AG08395 (cell line): ENCODE data around the gene ACOT7.

Experiments
- DNase-seq: peaks from one replicate; pipeline ENCODE4 v3.0.0; 2012; ENCODE audit warnings: mixed read lengths, low spot score

Gene ACOT7

DNA sequence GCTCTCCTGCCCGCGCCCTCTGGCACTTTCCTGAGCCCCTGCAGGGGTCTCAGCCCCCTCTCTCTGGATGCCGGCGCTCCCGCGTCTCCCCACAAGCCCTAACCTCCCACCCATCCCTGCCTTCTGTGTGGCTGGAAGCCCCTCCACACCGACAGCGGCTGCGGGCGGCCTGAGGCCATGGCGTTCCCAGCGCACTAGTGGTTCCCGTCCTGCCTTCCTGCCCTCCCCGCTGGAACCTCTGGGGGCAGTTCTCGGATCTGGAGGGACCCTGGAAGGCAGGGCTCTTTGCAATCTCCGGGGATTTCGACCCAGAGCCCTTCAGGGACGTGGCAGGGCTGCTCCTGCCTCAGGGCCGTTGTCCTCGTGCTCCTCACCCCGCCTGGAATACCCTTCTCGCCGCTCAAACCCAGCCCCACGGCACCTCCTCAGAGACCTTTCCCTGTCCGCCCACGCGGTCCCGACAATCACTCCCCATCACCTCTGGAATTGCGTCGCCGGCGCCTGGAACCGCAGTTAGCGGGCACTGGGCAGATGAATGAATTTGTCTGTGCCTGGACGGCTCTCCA, 30.5 kb upstream of the ACOT7 start:
- peak; percentile 27 for DNase-seq

DNA sequence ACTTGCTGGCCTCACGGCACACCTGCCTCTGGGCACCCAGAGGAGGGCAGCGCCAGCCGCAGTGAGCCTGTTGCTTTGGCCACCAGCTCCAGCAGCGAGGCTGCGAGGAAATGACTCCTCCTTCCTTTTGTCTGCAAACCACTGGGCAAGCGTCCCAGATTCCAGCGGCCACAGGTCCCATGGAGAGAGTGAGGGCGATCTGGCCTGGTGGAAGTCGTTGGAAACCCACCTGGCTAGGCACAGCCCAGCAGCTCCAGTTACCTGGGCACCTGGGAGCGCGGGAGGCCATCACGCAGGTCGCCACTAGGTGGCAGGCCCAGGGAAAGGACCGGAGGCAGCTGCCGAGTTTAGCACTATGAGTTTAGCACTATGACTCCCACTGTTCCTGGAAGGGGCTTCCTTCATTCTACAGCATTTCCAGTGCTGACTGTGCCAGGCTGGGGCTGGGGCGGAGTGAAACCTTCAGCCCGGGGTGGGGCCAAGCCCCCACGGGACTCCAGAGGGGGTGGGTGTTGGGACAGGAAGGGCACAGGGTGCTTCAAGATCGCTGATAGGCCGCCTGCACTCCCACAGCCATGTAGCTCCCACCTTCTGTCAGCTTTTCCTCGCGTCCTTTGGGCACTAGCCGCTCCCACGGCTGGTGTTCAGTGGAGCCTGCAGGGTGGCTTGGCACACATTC, 29.9 kb upstream of the ACOT7 start:
- DNase-seq, result peak; percentile 70

DNA sequence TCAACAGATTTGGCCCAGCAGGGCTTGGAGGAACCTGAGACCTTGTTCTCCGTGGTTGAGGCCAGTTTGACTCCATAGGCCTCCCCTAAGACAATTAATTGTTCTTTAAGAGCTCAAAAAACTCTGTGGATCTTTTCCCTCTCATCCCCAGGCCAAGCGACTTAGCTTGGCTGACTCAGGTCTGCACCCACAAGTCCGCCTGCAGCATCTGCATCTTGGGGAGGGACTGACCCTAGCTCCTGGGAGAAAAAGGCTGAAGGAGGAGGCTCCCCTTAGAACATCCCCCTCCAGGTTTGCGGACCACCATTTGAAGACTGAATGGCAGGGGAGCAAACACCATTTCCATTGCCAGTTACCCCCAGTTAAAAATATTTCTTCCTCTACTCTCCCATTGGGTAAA, 27.7 kb upstream of the ACOT7 start:
- DNase-seq, result no peak

DNA sequence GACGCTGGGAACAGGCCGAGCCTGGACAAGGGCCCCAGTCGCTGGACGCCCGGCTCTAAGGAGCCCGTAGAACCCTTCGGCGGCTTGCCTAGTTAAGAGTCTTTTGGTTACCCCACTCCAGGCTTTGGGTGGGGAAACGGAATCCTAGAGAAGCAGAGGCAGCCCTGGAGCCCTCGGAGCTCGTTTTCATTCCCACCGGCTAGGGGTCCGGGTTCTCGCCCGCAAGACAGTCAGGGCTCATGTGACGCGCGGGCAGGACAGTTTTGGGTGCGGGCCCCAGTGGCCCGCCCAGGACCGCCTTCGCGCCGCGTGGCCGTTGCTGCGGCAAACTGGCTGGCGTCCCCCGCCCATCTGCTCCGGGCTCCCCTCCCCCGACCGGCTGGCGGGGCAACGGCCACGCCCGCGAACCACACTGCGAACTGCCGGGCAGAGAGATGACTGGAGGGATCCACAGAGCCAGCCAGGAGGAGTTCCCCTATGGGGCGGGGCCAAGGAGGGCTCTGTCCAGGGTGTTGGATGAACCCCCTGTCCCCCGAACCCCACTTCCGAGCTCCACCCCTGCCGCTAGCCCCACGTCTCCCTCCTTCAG, 27.0 kb upstream of the ACOT7 start:
- no peak for DNase-seq

DNA sequence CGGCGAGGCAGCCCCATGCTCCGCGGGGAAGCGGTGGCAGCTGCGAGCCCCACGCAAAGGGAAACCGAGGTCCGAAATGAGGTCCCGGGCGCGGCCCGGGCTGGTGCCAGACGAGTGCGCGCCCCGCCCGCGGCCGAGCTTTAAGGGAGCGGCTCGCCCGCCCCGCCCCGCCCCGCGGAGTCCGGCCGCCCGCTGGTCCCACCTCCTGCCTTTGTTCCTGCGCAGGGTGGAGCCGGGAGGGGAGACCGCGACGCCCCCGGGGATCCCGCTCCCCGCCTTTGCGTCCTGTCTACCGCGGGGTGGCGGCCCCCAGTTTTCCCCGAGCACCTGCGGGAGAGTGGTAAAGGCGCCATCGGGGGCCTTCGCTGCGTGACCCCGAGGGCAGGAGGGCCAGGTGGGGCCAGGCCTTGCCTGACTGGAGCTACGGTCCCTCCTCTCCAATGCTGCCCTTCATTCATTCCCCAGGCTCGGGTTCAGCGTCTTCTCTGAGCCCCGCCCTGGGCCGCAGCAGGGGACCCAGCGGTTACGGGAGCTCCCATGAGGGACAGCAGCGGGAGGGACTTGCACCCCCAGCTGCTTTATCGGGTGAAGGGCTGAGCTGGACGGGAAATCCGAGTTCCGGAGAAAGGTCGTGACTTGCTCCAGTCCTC, 26.4 kb upstream of the ACOT7 start, which contains the start of gene HES2:
HES2 (minus strand) TSS at position 116 of the 650 bp plus-strand sequence; CDS start at position 17, 99 bp downstream.
- DNase-seq, result peak; percentile 35

DNA sequence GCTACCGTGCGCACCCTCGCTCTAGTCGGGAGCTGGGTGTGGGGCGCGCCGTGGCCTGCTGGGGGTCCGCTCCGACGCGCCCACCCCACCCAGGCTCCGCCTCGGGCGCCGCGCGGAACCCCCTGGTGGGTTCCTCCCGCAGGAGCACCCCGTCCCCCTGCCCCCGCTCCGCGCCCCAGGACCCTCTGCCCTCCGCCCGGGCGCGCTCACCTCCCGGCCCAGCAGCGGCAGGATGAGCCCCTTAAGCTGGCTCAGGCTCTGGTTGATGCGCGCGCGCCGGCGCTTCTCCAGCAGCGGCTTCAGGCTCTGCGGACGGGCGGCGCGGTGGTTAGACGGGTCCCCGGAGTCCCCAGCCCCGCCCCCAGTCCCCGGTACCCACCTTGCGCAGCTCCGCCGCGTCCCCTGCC, 25.8 kb upstream of the ACOT7 start:
- no peak for DNase-seq

DNA sequence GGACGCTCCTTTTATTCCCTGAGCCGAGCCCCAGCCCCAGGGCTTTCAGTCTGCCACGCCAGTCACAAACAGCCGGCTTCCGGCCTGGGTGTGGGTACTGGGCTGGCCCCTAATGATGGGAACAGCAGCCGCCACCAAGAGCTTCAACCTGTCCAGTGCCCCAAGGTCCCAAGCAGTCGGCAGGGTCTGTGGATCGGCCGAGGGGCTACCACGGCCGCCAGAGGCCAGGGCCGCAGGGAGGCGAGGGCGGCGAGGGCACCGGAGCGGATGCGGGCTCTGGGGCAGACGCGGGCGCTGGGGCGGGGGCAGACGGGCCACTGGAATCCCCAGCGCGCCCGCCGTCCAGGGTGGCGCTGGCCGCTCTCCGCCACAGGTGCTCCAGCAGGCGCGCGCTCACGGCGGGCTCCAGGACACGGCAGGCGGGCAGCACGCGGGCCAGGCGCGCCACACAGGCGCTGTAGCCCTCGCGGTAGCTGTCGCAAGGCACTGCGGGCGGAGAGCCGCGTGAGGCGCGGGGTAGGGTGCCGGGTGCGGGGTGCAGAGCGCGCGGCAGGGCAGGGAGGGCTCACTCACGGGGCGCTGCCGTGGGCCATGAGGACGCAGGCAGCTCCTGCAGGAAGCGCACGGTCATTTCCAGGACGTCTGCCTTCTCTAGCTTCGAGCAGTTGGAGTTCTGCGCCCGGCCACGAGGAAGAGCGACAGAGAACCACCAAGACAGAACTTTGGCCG, 25.3 kb upstream of the ACOT7 start:
- no peak for DNase-seq

DNA sequence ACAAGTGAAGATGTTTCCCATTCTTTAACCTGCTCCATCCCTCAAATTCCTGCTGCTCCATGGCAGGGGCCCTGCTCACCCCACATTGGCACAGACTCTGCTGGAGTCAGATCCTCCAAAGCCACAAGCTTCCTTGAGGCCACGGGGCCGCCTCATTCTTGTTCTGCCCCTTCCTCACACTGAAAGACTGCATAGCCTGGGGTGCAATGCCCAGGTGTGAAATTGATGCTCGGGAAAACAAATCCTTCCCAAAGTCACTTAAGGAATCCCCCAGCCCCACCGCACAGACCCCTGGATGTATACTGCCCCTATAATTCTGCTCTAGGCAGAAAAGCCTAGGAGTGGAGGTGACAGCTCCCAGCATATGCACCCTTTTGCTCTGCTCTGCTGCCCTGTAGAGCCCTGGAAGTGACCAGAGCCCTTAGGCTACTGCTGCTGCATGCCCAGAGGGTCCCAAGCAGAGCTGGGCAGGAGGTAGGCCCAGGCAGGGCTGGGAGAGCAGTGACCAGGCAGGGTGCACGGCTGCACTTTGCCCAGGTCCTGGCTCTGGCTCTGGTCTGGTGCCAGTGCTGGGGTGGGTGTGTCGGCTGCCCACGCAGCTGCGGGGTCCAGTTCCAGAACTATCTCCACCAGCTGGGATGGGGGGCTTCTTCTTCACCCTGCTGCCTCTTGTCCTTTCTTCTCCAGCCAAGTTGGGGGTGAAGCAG, 24.5 kb upstream of the ACOT7 start:
- no peak for DNase-seq

DNA sequence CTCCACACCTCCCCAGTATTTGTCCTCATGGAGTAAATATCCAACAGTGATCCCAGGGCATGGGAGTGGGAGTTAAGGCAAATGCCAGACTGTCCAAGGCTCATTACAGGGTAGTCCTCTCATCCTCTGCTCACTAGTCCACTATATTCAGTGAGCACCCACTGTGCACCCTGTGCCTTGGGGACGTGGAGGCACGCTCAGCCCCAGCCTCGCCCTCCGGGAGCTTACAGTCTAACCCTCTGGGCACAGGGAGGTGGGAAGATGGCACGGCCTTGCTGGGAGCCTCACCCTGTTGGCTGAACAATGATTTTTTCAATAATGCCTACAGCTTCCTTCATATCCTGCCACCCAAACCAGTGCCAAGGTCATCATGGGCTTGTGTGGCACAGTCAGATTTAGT, 23.3 kb upstream of the ACOT7 start:
- no peak for DNase-seq

DNA sequence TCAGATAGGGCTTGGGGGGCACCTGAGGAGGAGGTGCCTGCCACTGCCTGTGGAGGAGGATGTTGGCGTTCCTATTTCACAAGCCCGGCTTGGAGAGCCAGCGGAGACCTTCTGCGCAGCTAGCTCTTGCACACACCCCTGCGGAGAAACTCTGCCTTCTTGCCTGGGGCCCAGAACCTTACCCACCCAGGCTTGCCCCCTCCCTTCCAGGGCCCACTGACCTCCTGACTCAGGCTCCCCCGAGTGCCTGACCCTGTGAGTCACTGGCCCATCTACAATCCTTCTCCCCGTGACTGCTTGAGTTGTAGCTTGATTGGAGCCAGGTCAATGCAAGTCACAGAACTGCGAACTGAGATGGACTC, 22.7 kb upstream of the ACOT7 start:
- DNase-seq, result no peak

DNA sequence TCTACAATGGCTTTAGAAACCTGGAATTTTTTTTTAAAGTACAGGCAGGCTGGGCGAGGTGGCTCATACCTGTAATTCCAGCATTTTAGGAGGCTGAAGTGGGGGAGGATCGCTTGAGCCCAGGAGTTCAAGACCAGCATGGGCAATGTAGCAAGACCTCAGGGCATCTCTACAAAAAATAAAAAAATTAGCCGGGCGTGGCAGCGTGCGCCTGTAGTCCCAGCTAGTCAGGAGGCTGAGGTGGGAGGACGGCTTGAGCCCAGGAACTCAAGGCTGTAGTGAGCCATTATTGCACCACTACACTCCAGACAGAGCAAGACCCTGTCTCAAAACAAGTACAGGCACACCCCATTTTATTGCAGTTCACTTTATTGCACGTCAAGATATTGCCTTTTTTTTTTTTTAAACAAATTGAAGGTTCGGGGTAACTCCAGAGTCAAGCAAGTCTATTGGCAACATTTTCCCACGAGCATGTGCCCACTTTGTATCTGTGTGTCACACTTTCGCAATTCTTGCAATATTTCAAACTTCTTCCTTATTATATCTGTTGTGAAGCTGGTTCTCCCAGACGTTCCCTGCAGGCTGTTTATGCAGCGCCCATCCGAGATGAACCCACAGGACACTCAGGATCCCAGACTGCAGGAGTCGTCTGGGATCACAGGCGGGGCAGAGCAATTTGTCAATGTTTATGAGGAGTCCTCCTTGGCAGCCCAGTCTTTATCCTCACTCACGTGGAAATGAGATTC, 21.5 kb upstream of the ACOT7 start:
- DNase-seq, result no peak

DNA sequence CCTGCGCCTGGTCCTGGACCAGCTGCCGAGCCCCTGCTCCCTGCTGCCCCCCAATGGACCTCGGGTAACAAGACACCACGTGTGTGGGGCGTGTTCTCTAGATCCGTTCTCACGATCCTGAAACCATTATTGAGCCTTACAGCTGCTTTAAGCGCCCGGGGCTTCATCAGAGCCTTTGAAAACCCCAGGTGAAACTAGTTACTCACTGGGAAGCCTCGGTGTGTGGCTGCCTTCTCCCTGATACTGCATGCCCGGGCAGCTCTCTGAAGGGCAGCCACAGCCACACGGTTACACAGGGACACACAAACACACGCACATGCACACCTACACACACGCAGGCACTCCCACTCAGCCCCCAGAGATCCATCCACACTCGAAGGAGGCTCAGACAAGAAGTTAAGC, 20.9 kb upstream of the ACOT7 start:
- peak; percentile 62 for DNase-seq

DNA sequence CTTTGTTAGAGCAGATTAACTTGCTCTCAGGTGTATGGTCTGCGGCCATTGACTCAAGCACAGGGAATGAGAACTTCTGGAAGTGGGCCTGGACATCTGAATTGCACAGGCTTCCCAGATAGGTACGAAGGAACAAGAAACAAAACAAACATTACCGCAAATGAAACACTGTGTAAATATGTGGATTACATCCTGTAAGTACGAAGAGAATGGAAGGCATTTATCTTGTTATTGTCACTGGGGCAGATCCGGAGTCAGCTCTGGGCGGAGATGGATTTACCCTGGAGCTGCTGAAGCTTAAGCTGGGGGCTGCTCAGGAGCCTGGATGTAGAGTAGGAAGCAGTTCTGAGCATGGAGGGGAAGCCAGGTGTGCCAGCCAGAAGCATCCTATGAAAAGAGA, 19.3 kb upstream of the ACOT7 start:
- DNase-seq, result no peak

DNA sequence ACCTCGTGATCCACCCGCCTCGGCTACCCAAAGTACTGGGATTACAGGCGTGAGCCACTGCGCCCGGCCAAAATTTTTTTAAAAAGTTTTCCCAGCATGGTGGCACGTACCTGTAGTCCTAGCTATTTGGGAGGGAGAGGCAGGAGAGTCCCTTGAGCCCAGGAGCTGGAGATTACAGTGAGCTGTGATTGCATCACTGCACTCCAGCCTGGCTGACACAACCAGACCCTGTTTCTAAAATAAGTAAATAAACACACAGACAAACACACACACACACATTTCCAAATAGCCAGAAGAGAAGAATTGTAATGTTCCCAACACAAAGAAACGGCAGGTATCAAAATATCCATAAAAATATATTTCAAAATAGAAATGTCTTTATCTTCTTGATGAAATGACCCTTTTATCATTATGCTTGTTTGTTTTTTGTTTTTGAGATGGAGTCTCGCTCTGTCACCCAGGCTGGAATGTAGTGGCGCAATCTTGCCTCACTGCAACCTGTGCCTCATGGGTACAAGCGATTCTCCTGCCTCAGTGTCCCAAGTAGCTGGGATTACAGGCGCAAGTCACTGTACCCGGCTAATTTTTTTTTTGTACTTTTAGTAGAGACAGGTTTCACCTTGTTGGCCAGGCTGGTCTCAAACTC, 16.8 kb upstream of the ACOT7 start:
- no peak for DNase-seq

DNA sequence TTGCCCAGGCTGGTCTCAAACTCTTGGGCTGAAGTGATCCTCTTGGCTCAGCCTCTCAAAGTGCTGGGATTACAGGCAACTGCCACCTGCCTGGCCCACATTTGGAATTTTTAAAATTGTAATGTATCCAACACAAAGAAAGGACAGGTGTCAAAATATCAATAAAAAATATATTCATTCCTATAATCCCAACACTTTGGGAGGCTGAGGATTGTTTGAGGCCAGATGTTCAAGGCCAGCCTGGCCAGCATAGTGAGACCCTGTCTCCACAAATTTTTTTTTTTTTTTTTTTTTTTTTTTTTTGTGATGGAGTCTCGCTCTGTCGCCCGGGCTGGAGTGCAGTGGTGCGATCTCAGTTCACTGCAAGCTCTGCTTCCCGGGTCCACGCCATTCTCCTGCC, 16.2 kb upstream of the ACOT7 start:
- no peak for DNase-seq

DNA sequence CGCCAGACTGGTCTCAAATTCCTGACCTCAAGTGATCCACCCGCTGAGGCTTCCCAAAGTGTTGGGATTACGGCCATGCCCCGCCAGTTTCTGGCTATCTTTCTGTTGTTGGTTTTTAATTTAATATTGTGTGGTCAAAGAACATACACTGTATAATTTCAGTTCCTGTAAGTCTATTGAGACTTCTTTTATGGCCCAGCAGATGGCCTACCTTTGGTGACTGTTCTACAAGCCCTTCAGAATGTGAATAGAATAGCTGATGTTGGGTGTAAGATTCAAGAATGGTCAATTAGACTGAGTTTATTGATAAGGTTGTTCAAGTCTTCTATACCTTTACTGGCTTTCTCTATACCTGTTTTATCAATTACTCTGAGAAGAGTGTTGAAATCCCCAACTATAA, 15.5 kb upstream of the ACOT7 start:
- no peak for DNase-seq

DNA sequence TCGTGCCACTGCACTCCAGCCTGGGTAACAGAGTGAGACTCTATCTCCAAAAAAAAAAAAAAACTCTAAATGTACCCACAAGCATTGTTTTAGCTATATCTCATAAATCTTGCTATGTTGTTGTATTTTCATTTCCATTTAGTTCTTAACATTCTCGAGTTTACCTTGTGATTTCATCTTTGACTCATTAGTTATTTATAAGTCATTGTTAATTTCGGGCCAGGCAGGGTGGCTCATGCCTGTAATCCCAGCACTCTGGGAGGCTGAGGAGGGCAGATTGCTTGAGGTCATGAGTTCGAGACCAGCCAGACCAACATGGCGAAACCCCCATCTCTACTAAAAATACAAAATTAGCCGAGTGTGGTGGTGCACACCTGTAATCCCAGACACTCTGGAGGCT, 14.5 kb upstream of the ACOT7 start:
- no peak for DNase-seq

DNA sequence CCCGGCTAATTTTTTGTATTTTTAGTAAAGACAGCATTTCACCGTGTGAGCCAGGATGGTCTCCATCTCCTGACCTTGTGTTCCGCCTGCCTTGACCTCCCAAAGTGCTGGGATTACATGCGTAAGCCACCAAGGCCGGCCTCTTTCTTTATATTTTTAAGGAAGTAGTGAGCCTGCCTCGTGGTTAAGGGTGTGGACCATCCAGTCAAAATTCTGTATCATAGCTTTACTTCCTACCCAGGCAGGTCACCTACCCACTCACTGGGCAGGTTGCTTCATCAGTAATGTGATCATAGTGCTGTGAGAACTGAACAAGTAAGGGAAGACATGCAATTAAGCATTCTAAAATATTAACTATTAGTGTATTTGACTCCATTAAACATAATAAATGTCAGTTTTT, 8.1 kb upstream of the ACOT7 start:
- no peak for DNase-seq

DNA sequence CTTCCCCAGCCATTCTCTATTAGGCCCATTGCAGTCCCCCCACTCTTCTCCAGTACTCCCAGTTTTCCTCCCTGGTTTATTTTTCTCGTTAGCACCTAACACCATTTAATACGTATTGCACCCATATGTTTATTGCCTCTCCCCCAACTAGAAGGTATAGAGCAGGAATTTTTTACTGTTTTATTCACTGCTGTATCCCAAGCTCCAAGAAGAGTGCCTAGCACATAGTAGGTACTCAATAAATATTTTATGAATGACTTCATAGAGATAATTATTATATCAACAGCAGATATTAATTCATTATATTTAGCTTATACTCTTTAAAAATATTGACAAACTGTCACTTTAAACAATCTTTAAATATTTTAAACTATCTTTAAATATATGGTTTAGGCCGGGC, 5.7 kb upstream of the ACOT7 start:
- DNase-seq, result no peak

DNA sequence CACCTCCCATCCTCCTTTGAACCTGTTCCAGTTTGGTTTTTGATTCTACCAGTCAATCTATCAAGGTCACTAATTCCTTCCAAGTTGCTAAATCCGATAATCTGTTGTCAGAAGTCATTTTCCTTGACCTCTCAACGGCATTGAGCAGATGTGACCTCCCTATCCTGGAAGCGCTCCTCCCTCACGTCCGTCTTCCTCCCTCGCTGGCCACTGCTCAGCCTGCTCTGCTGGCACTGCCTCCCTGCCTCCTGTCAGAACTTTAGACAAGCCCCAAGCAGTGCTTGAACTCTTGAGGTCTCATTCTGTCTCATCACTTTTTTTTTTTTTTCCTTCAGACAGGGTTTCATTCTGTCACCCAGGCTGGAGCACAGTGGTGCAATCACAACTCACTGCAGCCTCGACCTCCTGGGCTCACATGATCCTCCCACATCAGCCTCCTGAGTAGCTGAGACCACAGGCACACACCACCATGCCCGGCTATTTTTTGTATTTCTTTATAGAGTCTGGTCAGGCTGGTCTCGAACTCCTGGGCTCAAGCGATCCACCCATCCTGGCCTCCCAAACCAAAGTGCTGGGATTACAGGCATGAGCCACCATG, 4.4 kb upstream of the ACOT7 start:
- DNase-seq, result no peak
